Measurements from ENCODE around the gene SMAD7. TPM values are rescaled to one million over a fixed set of nuclear protein-coding genes. Genes with fewer than 3 reads are reported as not detected.

SMAD7 gene
- total and polyA plus RNA-seq, 10 of the 15 experiments (the other 5 are each of a cell fraction or from before 2014, with no cell fraction given) = 1.3 to 22.5 (median 8.0) TPM

- H2AFZ ChIP-seq (ENCODE audit: control insufficient read depth, low read depth, low read length) = no peak overlapping the region
- H3K4me1 ChIP-seq (ENCODE audit: control insufficient read depth, insufficient read depth, low read length) = no peaks in the 10 kb centered on the region; the same call in 1 of the 2 replicates
- no TSS peak for BruUV-seq (replicated peaks)
- H3K9ac ChIP-seq (ENCODE audit: control insufficient read depth, insufficient read depth, low read length) = no peak overlapping the region
- H4K20me1 ChIP-seq (ENCODE audit: control insufficient read depth, insufficient read depth) = no peaks in the 10 kb centered on the region
- POLR2A ChIA-PET = interaction anchor here (0.6 kb wide), 1 partner anchor 44 kb away, joined by 3 read pairs; no protein-coding TSS in a partner anchor
- H3K4me3 ChIP-seq = no peak overlapping the region
- H3K79me2 ChIP-seq (ENCODE audit: control insufficient read depth, insufficient read depth, low read length) = no peaks in the 10 kb centered on the region
- ATAC-seq (no peak), DNase-seq (ENCODE audit: low read depth, low spot score) (no peak), FAIRE-seq (no peak)
- no peaks in the 10 kb centered on the region for H3K36me3 ChIP-seq (ENCODE audit: control insufficient read depth in 2 of 2, insufficient read depth in 2 of 2, low read length in 1 of 2)
- CTCF ChIA-PET = interaction anchor here (0.6 kb wide), 1 partner anchor 71 kb away, joined by 4 read pairs; no protein-coding TSS in a partner anchor
- no peak overlapping the region for H3K27ac ChIP-seq (ENCODE audit: control insufficient read depth, insufficient read depth)
- 50% methylated on average over 15 of the region's 15 CpGs for WGBS (ENCODE audit: insufficient coverage, insufficient replicate concordance, low lambda C conversion rate, missing lambda C conversion rate)
- in situ Hi-C loops (cut with MboI) (no loop called here), intact Hi-C loops (cut with micrococcal nuclease; ENCODE audit: unreplicated experiment) (no loop called here)
- H3K27me3 ChIP-seq (replicated peaks in 1 of 2; ENCODE audit: control insufficient read depth in 2 of 2, insufficient read depth in 2 of 2, low read length in 1 of 2) = no peaks in the 10 kb centered on the region; a peak in 1 of 4 replicates
- SMC1A ChIA-PET (ENCODE audit: uncharacterized antibody, unreplicated experiment) = no interaction called here
- RAD21 ChIA-PET (ENCODE audit: unreplicated experiment) = no interaction called here
- H3K9me3 ChIP-seq (replicated peaks; ENCODE audit: control insufficient read depth, insufficient read depth, low read length) = no peaks in the 10 kb centered on the region
- H3K4me2 ChIP-seq (ENCODE audit: control insufficient read depth, insufficient read depth) = no peak overlapping the region
- TF ChIP-seq POLR2AphosphoS2 (IDR thresholded peaks at IDR 0.05; ENCODE audit: low read depth, low read length) = no peak
- TF ChIP-seq PRDM15 (CRISPR knock-in tag; IDR thresholded peaks at IDR 0.05) = no peak
- no peak for TF ChIP-seq FOXK2 (IDR thresholded peaks at IDR 0.05)
- no peak for TF ChIP-seq TARDBP (IDR thresholded peaks at IDR 0.05; ENCODE audit: borderline replicate concordance)
- TF ChIP-seq SMAD1 (IDR thresholded peaks at IDR 0.05; ENCODE audit: low read depth, partially characterized antibody) = no peak
- TF ChIP-seq PAX8 (IDR thresholded peaks at IDR 0.05) = no peak
- TF ChIP-seq BCL3 (IDR thresholded peaks at IDR 0.05; ENCODE audit: borderline replicate concordance, insufficient read depth, low read depth, low read length, poor library complexity, severe bottlenecking) = no peak
- TF ChIP-seq IKZF2 (IDR thresholded peaks at IDR 0.05) = no peak
- TF ChIP-seq JUNB (IDR thresholded peaks at IDR 0.05) = no peak
- no peak for TF ChIP-seq SP1 (IDR thresholded peaks at IDR 0.05; ENCODE audit: low read depth, low read length)
- TF ChIP-seq BCLAF1 (IDR thresholded peaks at IDR 0.05) = no peak
- TF ChIP-seq JUND (IDR thresholded peaks at IDR 0.05; ENCODE audit: low read depth, low read length) = no peak
- TF ChIP-seq HDAC2 (IDR thresholded peaks at IDR 0.05) = no peak
These were observed 37.9 kb upstream of the SMAD7 start for GRCh38 chr18:48988508-48989303.
